Muscle of leg (tissue), 11 donors: ENCODE data around the gene E2F7. TPM values are rescaled to one million over a fixed set of nuclear protein-coding genes. Genes with fewer than 3 reads are reported as not detected.

ENCODE experiments used
- DNase-seq: peaks from one replicate; pipeline ENCODE4 v3.0.0; 2013
- H3K27ac ChIP-seq: one replicate; pipeline ENCODE4 v1.5.1; 2013; ENCODE audit warnings: mild to moderate bottlenecking, low read length, control low read depth
- H3K27me3 ChIP-seq: one replicate; pipeline ENCODE4 v1.6.1; 2013; ENCODE audit warnings: low read length; ENCODE audit not compliant: control insufficient read depth, insufficient read depth
- H3K36me3 ChIP-seq: one replicate; pipeline ENCODE4 v1.6.1; 2013; ENCODE audit warnings: low read length; ENCODE audit not compliant: control insufficient read depth, insufficient read depth
- H3K4me1 ChIP-seq: one replicate; pipeline ENCODE4 v1.6.1; 2013; ENCODE audit warnings: low read length; ENCODE audit not compliant: control insufficient read depth, insufficient read depth
- H3K4me3 ChIP-seq: one replicate; pipeline ENCODE4 v1.5.1; 2013; ENCODE audit warnings: low read length, control low read depth
- H3K9me3 ChIP-seq: replicated peaks from 2 replicates; pipeline ENCODE4 v1.6.1; 2013; ENCODE audit warnings: low read depth, low read length; ENCODE audit not compliant: control insufficient read depth
- WGBS: methylation state at CpG from one replicate; pipeline ENCODE4 v1.1.5; 2013; ENCODE audit warnings: missing lambda C conversion rate; ENCODE audit not compliant: insufficient coverage; 5-methylcytosine and 5-hydroxymethylcytosine counted together
- polyA plus RNA-seq, 8 donors: library from polyadenylated mRNA; unstranded; fragments of 120-200 nt; gene quantifications; one replicate each; pipeline versions ENCODE4 v1.2.1 to v1.2.3, GENCODE V29; 2013; ENCODE audit warnings: inconsistent platforms in 1 of 8, low replicate concordance in 1 of 8; ENCODE audit not compliant: insufficient read length in 8 of 8, insufficient read depth in 1 of 8
- total RNA-seq: library from RNA; stranded (reverse); fragments of 120-200 nt; gene quantifications from one replicate; pipeline ENCODE4 v1.2.4, GENCODE V29; 2013

Gene E2F7
- total and polyA plus RNA-seq, 9 donors, result 2.9 to 5.2 (median 3.4) TPM

DNA sequence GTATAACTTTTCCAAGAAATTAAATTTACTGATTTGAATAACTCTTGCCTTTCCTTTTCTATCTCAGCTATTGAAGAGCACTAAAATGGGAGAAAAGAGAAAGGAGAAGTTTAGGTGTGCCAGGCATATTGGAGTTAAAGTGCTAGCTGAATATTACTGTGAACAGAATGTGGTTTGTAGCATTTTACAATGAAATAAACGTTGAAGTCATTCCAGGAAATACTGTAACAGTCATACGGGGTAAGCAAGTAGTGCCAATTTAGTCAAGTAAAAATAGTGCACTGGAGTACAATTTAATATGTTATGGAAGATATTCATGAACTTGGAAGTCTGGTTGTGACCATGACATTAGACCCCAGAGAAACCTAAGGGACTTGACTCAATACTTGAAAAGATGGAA lies 62.1 kb downstream of the E2F7 start:
- Histone ChIP-seq H3K27ac (no peak overlapping the region), H3K4me3 (no peak overlapping the region), H3K27me3 (no peaks in the 10 kb centered on the region), H3K4me1 (no peaks in the 10 kb centered on the region), H3K9me3 (no peaks in the 10 kb centered on the region), H3K36me3 (no peaks in the 10 kb centered on the region)
- 0% methylated on average over 1 of the region's 2 CpGs for WGBS
- DNase-seq, result peak; percentile 69

DNA sequence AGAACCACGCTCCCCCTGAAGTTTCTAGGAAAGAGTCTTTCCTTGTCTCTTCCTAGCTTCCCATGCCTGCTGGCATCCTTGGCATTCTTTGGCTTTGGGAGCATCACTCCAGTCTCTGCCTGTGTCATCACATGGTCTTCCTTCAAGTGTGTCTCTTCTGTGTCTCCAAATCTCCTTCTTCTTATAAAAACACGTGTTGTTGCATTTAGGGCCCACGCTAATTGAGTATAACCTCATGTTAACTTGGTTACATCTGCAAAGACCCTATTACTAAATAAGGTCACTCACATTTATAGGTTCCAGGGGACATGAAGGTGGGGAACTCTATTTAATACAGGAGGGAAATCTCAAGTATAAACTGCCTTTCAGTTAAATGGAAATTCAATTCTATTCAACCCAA lies 63.0 kb downstream of the E2F7 start:
- DNase-seq, result no peak
- Histone ChIP-seq H3K27ac (no peak overlapping the region), H3K36me3 (no peaks in the 10 kb centered on the region), H3K4me1 (no peaks in the 10 kb centered on the region), H3K4me3 (no peak overlapping the region), H3K27me3 (no peaks in the 10 kb centered on the region), H3K9me3 (no peaks in the 10 kb centered on the region)
- 100% methylated on average over 2 of the region's 3 CpGs for WGBS

DNA sequence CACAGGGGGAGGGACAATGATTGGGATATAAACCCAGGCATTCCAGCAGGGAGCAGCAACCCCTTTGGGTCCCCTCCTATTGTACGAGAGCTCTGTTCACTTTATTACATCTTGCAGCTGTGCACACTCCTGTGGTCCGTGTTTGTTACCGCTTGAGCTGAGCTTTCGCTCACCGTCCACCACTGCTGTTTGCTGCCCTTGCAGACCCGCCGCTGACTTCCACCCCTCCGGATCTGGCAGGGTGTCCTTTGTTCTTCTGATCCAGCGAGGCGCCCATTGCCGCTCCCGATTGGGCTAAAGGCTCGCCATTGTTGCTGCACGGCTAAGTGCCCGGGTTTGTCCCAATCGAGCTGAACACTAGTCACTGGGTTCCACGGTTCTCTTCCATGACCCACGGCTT lies 64.1 kb downstream of the E2F7 start:
- 84% methylated on average over 16 of the region's 18 CpGs for whole genome bisulfite sequencing
- no peaks in the 10 kb centered on the region for H3K4me1 ChIP-seq
- no peaks in the 10 kb centered on the region for H3K27me3 ChIP-seq
- no peak overlapping the region for H3K27ac ChIP-seq
- H3K36me3 ChIP-seq, result no peaks in the 10 kb centered on the region
- no peaks in the 10 kb centered on the region for H3K9me3 ChIP-seq
- no peak for DNase-seq
- no peak overlapping the region for H3K4me3 ChIP-seq

DNA sequence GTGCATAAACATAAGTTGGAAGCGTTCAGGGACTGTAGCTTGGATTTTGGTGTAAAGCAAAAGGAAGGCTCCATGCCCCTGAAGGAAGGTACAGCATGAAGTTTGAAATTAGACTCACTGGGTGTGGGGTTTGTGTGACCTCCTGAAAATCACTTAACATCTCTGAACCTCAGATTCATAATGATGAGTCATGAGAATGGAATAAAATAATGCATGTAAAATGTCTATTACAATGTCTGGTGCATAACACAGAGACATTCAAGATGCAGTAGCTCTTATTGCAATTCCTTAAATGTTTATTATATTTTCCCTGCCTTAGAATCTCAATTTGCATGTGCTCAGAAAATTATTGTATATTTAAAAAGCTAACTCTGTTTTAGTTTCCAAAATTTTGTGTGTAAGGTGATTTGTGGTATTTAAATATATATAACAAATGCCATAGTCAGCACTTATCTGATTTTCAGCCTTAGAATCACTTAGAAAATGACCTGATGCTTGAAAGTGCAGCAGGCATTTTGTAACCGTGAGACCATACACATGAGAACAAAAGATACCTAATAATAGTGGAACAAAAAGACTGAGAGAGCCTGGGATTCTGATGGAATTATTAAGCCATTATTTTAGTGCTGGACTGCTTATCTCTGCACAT lies 66.3 kb downstream of the E2F7 start:
- no peak for DNase-seq
- Histone ChIP-seq H3K4me3 (no peak overlapping the region), H3K9me3 (no peaks in the 10 kb centered on the region), H3K27ac (no peak overlapping the region), H3K36me3 (no peaks in the 10 kb centered on the region), H3K27me3 (no peaks in the 10 kb centered on the region), H3K4me1 (no peaks in the 10 kb centered on the region)
- WGBS, result 100% methylated on average over 1 of the region's 2 CpGs

DNA sequence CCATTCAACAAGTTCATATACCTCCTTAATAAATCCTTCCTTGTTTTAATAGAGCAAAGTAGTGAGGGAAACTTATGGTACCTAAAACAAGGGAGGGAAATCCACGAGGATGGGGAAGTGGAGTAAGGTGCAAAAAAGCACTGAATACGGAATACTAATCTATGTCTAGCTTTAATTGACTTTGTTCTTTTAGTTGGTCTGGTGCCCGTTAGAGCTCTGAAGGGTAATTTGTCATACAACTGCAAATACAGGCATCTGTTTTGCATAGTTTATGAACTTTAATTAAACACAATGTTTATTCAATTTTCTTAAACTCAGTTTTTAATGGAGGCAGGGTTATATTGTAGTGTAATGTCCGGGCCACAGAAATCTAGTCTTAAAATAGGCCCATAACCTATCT lies 67.0 kb downstream of the E2F7 start:
- no CpG with 5 or more reads among the region's 4 CpGs for WGBS
- DNase-seq, result no peak
- H3K36me3 ChIP-seq, result no peaks in the 10 kb centered on the region
- H3K4me3 ChIP-seq, result no peak overlapping the region
- no peak overlapping the region for H3K27ac ChIP-seq
- H3K4me1 ChIP-seq, result no peaks in the 10 kb centered on the region
- H3K27me3 ChIP-seq, result no peaks in the 10 kb centered on the region
- H3K9me3 ChIP-seq, result no peaks in the 10 kb centered on the region

DNA sequence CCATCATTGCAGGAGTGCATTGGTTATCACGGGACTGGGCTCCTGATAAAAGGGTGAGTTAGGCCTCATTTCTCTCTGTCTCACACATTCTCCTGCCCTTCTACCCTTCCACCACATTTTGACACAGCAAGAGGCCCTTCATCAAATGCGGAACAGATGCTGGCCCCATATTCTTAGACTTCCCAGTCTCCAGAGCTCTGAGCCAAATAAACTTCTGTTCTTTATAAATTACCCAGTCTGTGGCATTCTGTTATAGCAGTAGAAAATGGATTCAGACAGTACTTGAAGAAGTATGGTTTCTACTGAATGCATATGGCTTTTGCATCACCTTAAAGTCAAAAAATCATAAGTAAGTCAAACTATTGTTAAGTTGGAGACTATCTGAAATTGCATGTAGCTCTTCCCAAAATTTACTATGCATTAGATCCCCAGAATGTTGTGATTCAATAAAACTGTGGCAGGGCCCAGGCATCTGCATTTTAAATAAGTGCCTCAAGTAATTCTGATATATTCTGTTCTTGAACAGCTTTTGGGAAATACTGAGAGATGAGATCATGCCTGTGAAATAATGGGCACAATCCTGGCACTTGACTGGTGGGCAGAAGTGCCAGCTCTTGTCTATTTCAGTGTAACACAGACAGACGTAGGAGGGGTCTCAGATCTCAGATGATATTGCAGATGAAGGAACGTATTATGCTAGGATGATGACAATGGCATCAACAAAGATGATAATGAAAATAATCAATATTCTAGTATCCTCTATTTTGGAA lies 68.2 kb downstream of the E2F7 start:
- Histone ChIP-seq H3K27ac (no peak overlapping the region), H3K4me3 (no peak overlapping the region), H3K36me3 (no peaks in the 10 kb centered on the region), H3K4me1 (no peaks in the 10 kb centered on the region), H3K27me3 (no peaks in the 10 kb centered on the region), H3K9me3 (no peaks in the 10 kb centered on the region)
- no peak for DNase-seq
- WGBS, result no CpG with 5 or more reads among the region's 4 CpGs

DNA sequence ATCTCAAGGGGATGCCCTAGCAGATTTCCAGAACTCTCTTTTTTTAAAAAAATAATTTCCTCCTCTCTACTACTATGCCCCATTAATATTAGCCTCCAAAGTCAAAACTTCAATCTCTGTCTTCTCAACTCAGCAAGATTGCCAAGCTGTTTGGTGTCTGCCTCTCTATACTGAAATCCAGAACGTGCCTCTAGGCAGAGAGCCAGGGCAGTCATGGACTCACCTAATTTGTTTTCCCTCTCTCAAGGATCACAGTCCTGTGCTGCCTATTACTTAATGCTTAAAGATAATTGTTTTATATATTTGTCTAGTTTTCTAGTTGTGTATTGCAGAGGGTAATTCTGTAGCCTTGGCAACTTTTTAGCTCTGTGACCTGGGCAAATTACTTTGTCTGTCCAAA lies 74.7 kb downstream of the E2F7 start:
- Histone ChIP-seq H3K36me3 (no peaks in the 10 kb centered on the region), H3K9me3 (no peaks in the 10 kb centered on the region), H3K27ac (no peak overlapping the region), H3K4me3 (no peak overlapping the region), H3K27me3 (no peaks in the 10 kb centered on the region), H3K4me1 (no peaks in the 10 kb centered on the region)
- no peak for DNase-seq
- WGBS, result no CpG with 5 or more reads among the region's 1 CpG

DNA sequence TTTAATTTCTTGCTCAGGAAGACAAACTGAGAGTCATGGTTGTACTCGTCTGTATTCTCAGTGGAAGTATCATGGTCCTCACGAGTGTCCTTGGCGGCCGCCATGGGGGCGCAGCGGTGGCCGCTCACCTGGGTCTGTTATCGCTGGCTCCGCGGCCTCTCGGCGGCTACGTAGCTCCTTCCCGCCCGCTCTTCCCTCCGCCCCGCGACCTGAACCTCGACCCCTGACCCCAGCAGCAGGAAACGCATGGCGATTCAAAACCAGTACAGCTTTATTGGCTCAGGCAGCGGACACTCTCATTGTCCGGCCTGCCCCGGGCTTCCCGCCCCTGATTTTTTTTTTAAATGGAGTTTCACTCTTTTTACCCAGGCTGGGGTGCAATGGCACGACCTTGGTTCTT lies 80.8 kb downstream of the E2F7 start:
- WGBS, result 97% methylated on average over 21 of the region's 26 CpGs
- H3K36me3 ChIP-seq, result no peaks in the 10 kb centered on the region
- DNase-seq, result no peak
- H3K4me1 ChIP-seq, result no peaks in the 10 kb centered on the region
- H3K9me3 ChIP-seq, result peaks cover 5% of the 10 kb centered on the region
- no peak overlapping the region for H3K4me3 ChIP-seq
- no peaks in the 10 kb centered on the region for H3K27me3 ChIP-seq
- H3K27ac ChIP-seq, result no peak overlapping the region

DNA sequence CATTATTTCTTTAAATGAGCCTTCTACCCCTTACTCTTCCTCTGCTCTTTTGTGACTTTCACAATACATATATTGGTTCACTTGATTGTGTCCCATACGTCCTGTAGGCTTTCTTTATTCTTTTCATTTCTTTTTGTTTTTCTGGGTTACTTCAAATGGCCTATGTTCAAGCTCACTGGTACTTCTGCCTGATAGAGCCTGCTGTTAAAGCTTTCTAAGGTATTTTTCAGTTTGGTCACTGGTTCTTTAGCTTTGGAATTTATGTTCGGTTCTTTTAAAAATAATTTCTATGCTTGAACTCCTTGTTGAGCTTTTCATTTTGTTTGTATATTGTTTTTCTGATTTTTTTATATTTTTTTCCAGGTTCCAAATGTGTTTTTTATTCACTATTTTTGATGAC lies 81.9 kb downstream of the E2F7 start:
- no CpG with 5 or more reads among the region's 2 CpGs for WGBS
- no peak for DNase-seq
- Histone ChIP-seq H3K27me3 (no peaks in the 10 kb centered on the region), H3K4me3 (no peak overlapping the region), H3K27ac (no peak overlapping the region), H3K36me3 (no peaks in the 10 kb centered on the region), H3K9me3 (peaks cover 5% of the 10 kb centered on the region), H3K4me1 (no peaks in the 10 kb centered on the region)

DNA sequence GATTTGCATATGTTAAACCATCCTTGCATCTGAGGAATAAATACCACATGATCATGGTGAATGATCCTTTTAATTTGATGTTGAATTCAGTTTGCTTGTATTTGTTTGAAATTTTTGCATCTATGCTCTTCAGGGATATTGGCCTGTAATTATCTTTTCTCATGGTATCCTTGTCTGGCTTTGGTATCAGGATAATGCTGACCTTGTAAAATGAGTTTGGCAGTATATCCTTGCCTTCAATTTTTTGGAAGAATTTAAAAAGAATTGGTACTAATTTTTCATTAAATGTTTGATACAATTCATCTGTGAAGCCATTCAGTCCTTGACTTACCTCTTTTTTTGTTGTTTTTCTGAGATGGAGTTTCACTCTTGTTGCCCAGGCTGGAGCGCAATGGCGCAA lies 85.2 kb downstream of the E2F7 start:
- Histone ChIP-seq H3K4me3 (no peak overlapping the region), H3K9me3 (peaks cover 5% of the 10 kb centered on the region), H3K36me3 (no peaks in the 10 kb centered on the region), H3K27ac (no peak overlapping the region), H3K4me1 (no peaks in the 10 kb centered on the region), H3K27me3 (no peaks in the 10 kb centered on the region)
- no peak for DNase-seq
- WGBS, result no CpG with 5 or more reads among the region's 2 CpGs
